HS-27A (cell line): ENCODE data around the gene HELT.
"Not testable (repeated sequence)": the region's sequence is repeated elsewhere in the genome, so short reads cannot be mapped to it uniquely, and the experiment has no call there.

Experiments used
- DNase-seq: peaks from one replicate; pipeline ENCODE4 v3.0.0-alpha.2; 2012; ENCODE audit warnings: low read depth, missing footprints

The HELT gene

DNA sequence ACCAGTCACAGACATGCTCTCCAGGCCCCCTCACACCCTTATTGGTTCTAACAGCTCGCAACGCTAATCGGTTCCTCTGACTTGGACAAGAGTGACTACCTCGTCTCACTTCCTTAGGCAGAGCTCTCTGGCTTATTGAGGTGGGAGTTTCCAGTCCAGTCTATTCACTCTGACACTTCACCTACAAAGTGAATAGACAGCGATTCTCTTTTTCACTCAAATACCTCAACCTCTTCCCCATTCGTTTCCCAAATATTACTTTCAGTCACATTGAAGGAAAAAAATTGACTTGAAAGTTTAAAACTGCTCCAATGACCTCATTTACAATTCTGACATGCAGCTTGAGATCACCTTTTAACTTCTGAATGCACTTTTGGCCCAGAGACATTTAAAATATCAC is 17.7 kb downstream of the HELT start:
- no peak for DNase-seq

DNA sequence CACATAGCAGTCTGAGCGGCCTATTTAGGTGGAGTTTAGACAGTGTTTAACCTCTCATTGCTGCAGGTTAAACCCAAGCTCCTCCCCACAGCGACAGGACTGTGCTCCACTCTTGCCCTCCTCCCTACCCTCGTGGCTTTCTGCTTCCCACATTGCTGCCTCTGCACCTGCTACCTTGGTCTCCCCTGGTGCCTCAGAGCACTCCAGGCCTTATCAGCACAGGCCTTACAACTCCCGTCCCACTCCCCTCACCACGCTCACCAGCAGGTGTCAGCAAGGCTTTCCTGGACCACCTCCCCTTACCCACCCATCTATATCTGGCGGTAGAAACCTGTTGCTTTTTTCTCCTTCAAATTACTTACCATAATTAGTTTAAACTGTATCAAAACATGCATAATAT is 18.6 kb downstream of the HELT start:
- no peak for DNase-seq

DNA sequence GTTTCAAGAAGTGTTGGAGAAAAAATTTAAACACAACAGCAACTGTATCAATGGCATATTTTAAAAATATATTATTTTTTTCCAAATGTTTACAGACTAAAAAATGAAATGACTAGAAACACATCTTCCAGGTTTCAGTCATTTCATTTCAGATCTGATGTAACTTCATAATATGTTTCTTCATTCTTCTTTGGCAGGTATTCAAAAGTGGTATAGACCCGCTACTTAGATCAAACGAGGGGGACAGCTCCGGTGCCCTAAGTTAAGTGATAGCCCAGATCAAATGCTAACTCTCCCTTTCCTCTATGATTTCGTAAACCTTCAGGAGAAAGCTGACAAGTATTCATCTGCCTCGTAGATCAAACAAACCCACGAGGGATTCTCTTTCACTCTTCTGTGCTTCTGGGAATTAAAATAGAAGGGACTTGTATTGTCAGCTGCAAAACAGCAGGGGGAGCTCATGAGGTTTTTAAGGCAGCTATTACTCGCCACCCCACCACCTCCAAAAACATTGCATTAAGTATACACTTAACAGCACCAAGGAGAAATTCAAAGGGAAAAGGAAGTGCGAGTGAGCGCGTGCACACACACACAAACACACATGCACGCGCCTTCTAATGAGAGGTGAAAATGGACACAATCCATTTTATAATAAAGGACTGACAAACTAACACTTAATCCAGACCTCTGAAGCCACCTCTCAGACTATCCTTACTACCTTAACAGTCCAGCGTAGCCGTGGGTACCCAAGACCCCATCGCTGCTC is 21.4 kb downstream of the HELT start:
- DNase-seq = peak; percentile 7

DNA sequence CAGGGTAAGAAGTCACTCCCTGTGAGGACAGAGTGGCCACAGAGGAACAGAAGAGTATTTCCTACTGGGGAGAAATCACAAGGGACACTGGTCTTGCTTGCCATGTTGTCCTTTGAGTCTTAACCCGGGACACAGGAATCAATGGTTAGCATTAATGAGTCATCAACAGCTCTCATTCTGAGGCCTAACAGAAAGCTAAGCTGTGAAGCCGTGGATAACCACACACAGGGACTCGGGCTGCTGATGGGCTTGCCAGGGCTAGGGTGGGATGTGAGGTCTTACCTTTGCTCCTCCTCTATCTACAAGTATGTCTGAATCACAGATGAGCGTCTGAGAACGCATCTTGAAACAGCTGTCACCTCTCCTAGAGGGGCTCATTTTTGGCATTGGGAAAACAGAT is 22.2 kb downstream of the HELT start:
- DNase-seq = no peak

DNA sequence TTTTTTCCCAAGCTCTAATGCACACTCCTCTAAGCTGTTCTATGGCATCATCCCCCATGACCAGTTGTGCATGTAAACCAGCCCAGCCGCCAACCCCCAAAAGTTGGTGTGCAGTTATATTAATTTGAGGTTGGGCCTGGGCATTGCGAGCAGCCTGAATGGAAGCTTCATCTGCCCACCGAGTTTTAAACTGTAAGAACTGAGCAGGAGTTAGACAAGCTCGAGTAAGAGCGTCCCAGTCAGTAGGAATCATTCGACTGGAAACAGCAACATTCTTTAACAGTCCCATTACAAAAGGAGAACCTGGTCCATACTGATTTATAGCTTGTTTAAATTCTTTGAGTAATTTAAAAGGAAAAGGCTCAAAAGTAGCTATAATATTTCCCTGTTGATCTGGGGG is 32.0 kb downstream of the HELT start:
- DNase-seq = not testable (repeated sequence)

DNA sequence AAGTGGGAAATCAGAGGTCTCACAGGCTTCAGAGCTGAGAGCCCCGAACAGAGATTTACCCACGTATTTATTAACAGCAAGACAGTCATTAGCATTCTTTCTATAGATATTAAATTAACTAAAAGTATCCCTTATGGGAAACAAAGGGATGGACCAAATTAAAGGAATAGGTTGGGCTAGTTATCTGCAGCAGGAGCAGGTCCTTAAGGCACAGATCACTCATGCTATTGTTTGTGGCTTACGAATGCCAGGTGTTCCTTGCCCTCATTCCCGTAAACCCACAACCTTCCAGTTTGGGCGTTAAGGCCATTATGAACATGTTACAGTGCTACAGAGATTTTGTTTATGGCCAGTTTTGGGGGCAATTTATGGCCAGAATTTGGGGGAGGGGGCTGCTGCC is 33.0 kb downstream of the HELT start:
- not testable (repeated sequence) for DNase-seq

DNA sequence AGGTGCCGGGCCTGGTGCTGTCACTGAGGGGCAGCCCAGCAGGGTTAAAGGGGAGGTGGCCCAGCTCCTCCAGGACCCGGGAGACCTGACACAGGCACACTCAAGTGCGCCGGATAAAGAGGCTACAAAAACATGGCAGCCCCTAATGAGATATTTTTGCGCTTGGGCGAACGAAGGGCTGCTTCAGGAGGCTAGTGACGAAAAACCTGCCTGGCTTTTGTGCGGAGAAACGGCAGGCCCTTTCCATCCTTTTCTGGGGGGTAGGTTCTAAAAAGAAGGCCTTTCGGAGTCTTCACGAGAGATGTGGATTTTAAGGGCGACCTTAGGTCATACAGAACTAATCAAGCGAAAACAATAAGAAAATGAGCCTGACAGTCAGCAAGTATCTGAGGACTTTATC is 35.5 kb downstream of the HELT start:
- DNase-seq = no peak

DNA sequence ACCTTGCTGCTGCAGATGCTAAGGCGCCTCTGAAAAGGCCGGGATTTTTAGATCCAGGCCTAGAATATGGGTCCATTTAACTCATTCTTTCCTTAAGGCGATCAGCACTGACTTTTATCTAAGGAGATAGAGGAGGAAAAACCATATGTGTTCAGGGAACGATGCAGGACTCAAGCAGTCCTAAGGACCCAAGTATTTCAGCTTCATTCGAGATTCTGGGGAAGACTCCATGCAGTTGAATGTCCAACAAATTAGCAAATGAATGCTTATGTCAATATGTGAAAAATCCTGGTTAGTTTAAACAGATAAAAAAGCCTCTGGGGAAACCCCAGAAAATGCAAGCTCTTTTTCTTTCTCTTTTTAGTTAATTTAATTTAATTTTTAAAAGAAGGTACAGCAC is 36.0 kb downstream of the HELT start:
- no peak for DNase-seq

DNA sequence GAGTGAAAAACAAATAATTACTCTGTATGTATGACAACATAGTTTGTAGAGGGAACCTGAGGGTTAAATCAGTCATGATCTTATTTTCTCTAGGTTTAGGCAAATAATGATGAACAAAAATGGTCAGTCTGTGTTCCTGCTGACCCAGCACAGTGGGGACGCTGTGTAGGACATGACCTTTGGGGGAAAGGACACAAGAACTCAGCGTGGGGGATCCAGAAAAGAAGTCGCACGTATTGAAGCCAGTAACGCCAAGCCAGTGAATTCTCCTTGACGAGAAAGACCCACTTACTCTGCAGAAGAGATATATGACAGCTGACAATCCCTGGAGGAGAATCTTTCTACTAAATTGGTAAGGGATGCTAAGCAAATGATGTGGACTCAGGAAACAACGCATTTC is 36.6 kb downstream of the HELT start:
- DNase-seq = no peak

DNA sequence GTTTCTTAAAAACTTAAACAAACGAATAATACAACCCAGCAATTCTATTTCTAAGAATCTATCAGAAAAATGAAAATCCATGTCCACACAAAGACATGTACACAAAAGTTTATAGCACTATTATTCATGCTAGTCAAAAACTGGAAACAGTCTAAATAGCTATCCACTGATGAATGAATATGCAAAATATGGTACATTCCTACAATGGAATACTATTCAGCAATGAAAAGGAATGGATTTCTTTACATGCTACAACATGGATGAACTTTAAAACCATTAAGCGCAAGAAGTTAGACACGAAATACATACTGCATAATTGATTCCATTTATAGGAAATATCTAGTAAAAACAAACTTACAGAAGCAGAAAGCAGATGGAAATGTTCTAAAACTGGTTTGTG is 43.3 kb downstream of the HELT start:
- DNase-seq = no peak

DNA sequence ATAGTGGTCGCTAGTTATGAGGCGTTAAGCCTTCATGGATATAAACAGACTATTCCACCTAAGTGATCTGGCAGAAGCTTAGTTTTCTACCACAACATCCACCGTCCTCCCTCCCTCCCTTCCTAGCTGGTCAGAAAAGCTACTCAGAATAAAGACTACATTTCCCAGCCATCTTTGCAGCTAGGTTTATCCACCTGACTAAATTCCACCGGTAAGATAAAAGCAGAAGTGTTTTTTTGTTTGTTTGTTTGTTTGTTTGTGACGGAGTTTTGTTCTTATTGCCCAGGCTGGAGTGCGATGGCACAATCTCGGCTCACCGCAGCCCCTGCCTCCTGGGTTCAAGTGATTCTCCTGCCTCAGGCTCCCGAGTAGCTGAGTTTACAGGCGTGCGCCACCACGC is 44.3 kb downstream of the HELT start:
- DNase-seq = no peak

DNA sequence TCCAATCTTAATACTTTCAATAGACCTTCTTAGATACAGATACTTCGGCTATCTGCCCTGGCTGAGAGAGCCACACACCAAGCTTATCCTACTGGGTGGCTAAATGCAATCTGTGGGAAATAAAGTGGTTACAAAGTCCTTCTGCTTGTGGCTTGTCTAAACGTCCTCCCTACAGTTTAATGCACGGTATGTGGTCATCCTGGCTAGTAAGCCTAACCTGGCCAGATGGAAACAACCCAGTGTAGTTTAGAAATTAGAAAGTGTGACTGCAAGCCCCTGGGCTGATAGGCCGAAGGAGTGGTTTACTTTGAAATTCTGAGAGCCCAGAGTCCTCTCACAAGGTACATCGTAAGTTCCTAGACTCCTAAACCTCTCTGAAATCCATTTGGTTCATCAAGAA is 47.9 kb downstream of the HELT start:
- DNase-seq = no peak

DNA sequence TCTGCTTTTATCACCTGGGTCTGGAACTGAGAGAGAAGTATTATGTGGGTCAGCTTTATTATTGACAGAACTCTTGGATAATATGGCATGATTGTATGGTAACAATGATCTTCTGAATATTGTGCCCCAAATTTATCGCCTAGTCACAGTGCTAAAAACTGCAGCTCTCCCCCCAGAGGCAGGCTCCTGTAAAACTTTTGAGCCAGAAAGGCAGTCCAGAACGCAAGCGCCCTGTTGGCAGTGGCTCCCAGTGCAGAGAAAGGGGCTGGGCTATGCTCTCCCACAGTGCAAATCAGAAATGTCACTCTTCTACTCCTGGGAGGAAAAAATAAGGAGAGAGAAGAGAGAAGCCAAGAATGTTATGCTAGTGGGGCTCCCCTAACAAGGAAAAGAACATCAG is 50.5 kb downstream of the HELT start:
- no peak for DNase-seq
